ENCODE measurements around the gene DFFA. TPM values are rescaled to one million over a fixed set of nuclear protein-coding genes. Genes with fewer than 3 reads are reported as not detected.
"Not testable (repeated sequence)": the region's sequence is repeated elsewhere in the genome, so short reads cannot be mapped to it uniquely, and the experiment has no call there.

DFFA gene
- total RNA-seq, 1 donor from 2014 or later = 36.1 TPM

- no peak for DNase-seq (ENCODE audit: low spot score)
These were observed 5.3 kb downstream of the DFFA start for GRCh38 chr1:10467078-10467477.

GRCh38 chr1:10459184-10459583 lies 13.1 kb downstream of the DFFA start:
- DNase-seq (ENCODE audit: low spot score) = no peak

GRCh38 chr1:10457875-10458274 lies 14.5 kb downstream of the DFFA start:
- no peak for DNase-seq (ENCODE audit: low spot score)

- DNase-seq (ENCODE audit: low spot score) = not testable (repeated sequence)
These were observed 14.9 kb downstream of the DFFA start for GRCh38 chr1:10457462-10457861.

GRCh38 chr1:10456661-10457060 lies 15.7 kb downstream of the DFFA start:
- no peak for DNase-seq (ENCODE audit: low spot score)

GRCh38 chr1:10456048-10456447 lies 16.3 kb downstream of the DFFA start:
- DNase-seq (ENCODE audit: low spot score) = no peak

GRCh38 chr1:10451287-10451686 lies 21.0 kb downstream of the DFFA start:
- DNase-seq (ENCODE audit: low spot score) = no peak

GRCh38 chr1:10450836-10451235 lies 21.5 kb downstream of the DFFA start:
- DNase-seq (ENCODE audit: low spot score) = no peak

- no peak for DNase-seq (ENCODE audit: low spot score)
These were observed 22.0 kb downstream of the DFFA start for GRCh38 chr1:10450156-10450814.

- no peak for DNase-seq (ENCODE audit: low spot score)
These were observed 22.6 kb downstream of the DFFA start, which contains the start of gene CORT for GRCh38 chr1:10449751-10450150. CORT (plus strand) TSS chr1:10450031; CDS start chr1:10450224, 193 bp downstream.

GRCh38 chr1:10446790-10447422 lies 25.4 kb downstream of the DFFA start:
- no peak for DNase-seq (ENCODE audit: low spot score)

GRCh38 chr1:10444795-10445397 lies 27.4 kb downstream of the DFFA start:
- no peak for DNase-seq (ENCODE audit: low spot score)

- no peak for DNase-seq (ENCODE audit: low spot score)
These were observed 28.1 kb downstream of the DFFA start for GRCh38 chr1:10444248-10444647.

GRCh38 chr1:10440794-10441193 lies 31.5 kb downstream of the DFFA start:
- no peak for DNase-seq (ENCODE audit: low spot score)

- DNase-seq (ENCODE audit: low spot score) = no peak
These were observed 32.0 kb downstream of the DFFA start for GRCh38 chr1:10440305-10440704.

GRCh38 chr1:10438677-10439163 lies 33.6 kb downstream of the DFFA start:
- DNase-seq (ENCODE audit: low spot score) = no peak

- DNase-seq (ENCODE audit: low spot score) = no peak
These were observed 35.3 kb downstream of the DFFA start for GRCh38 chr1:10437052-10437451.

- DNase-seq (ENCODE audit: low spot score) = no peak
These were observed 37.7 kb downstream of the DFFA start for GRCh38 chr1:10434590-10434989.

- no peak for DNase-seq (ENCODE audit: low spot score)
These were observed 38.5 kb downstream of the DFFA start for GRCh38 chr1:10433790-10434189.

- DNase-seq (ENCODE audit: low spot score) = no peak
These were observed 39.2 kb downstream of the DFFA start for GRCh38 chr1:10432910-10433700.

GRCh38 chr1:10431070-10431730 lies 41.1 kb downstream of the DFFA start:
- no peak for DNase-seq (ENCODE audit: low spot score)
